ENCODE results near the gene DUSP1. TPM values are rescaled to one million over a fixed set of nuclear protein-coding genes. Genes with fewer than 3 reads are reported as not detected.
"Not testable (repeated sequence)": the region's sequence is repeated elsewhere in the genome, so short reads cannot be mapped to it uniquely, and the experiment has no call there.

DUSP1 gene
- total RNA-seq, 1 experiment from 2014 or later, result 522 TPM

DNA sequence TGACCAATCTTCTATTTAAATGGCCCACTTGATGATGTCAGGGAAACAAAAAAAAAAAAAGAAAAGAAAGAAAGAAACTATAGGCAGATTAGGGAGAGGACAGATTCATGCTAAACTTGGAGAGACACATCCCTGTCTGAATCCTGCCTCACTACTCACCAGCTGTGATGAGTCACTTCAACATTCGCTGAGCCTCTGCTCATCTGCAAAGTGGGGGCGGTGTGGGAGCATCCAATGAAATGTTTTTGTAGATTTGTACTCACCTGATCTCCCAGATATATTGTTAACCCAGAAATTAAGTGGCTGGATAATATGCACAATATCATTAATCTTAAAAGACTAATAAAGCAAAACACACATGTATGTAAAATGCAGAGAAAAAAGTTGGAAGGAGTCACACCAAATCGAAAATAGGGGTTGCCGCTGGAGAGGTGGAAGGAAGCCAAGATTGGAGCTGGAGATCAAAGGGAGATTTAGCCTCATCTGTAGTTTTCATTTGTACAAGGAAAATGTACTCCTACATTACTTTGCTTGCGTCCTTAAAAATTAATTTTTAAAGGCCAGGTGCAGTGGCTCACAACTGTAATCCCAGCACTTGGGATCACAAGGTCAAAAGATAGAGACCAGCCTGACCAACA lies 46.0 kb upstream of the DUSP1 start:
- intact Hi-C loops (cut with micrococcal nuclease), result no loop called here
- CTCF ChIA-PET, result no interaction called here
- no TSS peak for BruUV-seq (replicated peaks)

GRCh38 chr5:172815631-172816030 lies 44.6 kb upstream of the DUSP1 start:
- intact Hi-C loops (cut with micrococcal nuclease), result no loop called here
- Histone ChIP-seq H3K79me2 (ENCODE audit: low read length) (no peaks in the 10 kb centered on the region), H3K27me3 (ENCODE audit: low read length) (no peaks in the 10 kb centered on the region), H3K9ac (ENCODE audit: low read length) (no peak overlapping the region), H3K4me3 (ENCODE audit: low read length) (no peak overlapping the region), H2AFZ (ENCODE audit: low read length) (no peak overlapping the region), H3K9me2 (replicated peaks; ENCODE audit: low read length) (no peaks in the 10 kb centered on the region), H3K27ac (ENCODE audit: low read length) (no peak overlapping the region), H3K9me3 (ENCODE audit: low read length) (no peaks in the 10 kb centered on the region), H3F3A (ENCODE audit: low read length, unreplicated experiment) (no peaks in the 10 kb centered on the region), H3K36me3 (ENCODE audit: low read depth, low read length) (no peaks in the 10 kb centered on the region), H4K20me1 (ENCODE audit: low read length) (no peaks in the 10 kb centered on the region), H3K4me2 (ENCODE audit: low read length) (no peak overlapping the region), H3K4me1 (ENCODE audit: insufficient read depth, low read length) (peaks cover 23% of the 10 kb centered on the region)
- ATAC-seq, result no peak
- TF ChIP-seq EZH2 (IDR thresholded peaks at IDR 0.05; ENCODE audit: low read length, unreplicated experiment) (no peak), EZH2phosphoT487 (IDR thresholded peaks at IDR 0.05; ENCODE audit: borderline replicate concordance, low read length) (no peak), CTCF (conservative IDR thresholded peaks at IDR 0.05; ENCODE audit: low read depth, low read length) (no peak)
- BruUV-seq (replicated peaks), result no TSS peak
- POLR2A ChIA-PET (ENCODE audit: unreplicated experiment), result no interaction called here
- DNase-seq, result no peak
- CTCF ChIA-PET, result no interaction called here

More for the DNA sequence above, 46.0 kb upstream of the DUSP1 start:
- POLR2A ChIA-PET (ENCODE audit: unreplicated experiment), result no interaction called here
- H3K4me1 ChIP-seq (ENCODE audit: insufficient read depth, low read length), result peaks cover 24% of the 10 kb centered on the region
- no peak overlapping the region for H3K4me3 ChIP-seq (ENCODE audit: low read length)
- peak overlapping the region; percentile 19; the same call in 1 of the 2 replicates for H3K27ac ChIP-seq (ENCODE audit: low read length)
- peak; percentile 64 for ATAC-seq
- peak; percentile 59 for DNase-seq
- no peak overlapping the region for H3K9ac ChIP-seq (ENCODE audit: low read length)
- TF ChIP-seq EZH2 (IDR thresholded peaks at IDR 0.05; ENCODE audit: low read length, unreplicated experiment) (no peak), CTCF (conservative IDR thresholded peaks at IDR 0.05; ENCODE audit: low read depth, low read length) (no peak), EZH2phosphoT487 (IDR thresholded peaks at IDR 0.05; ENCODE audit: borderline replicate concordance, low read length) (no peak)
- no peaks in the 10 kb centered on the region for H3K9me2 ChIP-seq (replicated peaks; ENCODE audit: low read length)
- no peaks in the 10 kb centered on the region for H3K79me2 ChIP-seq (ENCODE audit: low read length)
- no peaks in the 10 kb centered on the region for H3F3A ChIP-seq (ENCODE audit: low read length, unreplicated experiment)
- H2AFZ ChIP-seq (ENCODE audit: low read length), result no peak overlapping the region
- H3K9me3 ChIP-seq (ENCODE audit: low read length), result no peaks in the 10 kb centered on the region
- H3K4me2 ChIP-seq (ENCODE audit: low read length), result 0 out of 2 replicates have a peak overlapping the region, but pooled peaks have one; percentile 2
- no peaks in the 10 kb centered on the region for H3K36me3 ChIP-seq (ENCODE audit: low read depth, low read length)
- H4K20me1 ChIP-seq (ENCODE audit: low read length), result no peaks in the 10 kb centered on the region
- no peaks in the 10 kb centered on the region for H3K27me3 ChIP-seq (ENCODE audit: low read length)

DNA sequence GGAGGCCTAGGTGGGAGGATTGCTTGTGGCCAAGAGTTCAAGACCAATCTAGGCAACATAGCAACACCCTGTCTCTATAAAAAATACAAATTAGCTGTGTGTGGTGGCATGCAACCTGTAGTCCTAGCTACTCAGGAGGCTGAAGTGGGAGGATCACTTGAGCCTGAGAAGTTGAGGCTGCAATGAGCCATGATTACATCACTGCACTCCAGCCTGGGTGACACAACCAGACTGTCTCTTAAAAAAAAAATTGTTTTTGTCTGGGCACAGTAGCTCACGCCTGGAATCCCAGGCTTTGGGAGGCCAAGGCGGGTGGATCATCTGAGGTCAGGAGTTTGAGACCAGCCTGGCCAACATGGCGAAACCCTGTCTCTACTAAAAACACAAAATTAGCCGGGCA lies 40.0 kb upstream of the DUSP1 start:
- H4K20me1 ChIP-seq (ENCODE audit: low read length); H3K9ac ChIP-seq (ENCODE audit: low read length); H2AFZ ChIP-seq (ENCODE audit: low read length); H3K36me3 ChIP-seq (ENCODE audit: low read depth, low read length); H3K79me2 ChIP-seq (ENCODE audit: low read length); H3K9me2 ChIP-seq (replicated peaks; ENCODE audit: low read length); H3K4me2 ChIP-seq (ENCODE audit: low read length); BruUV-seq (replicated peaks); H3F3A ChIP-seq (ENCODE audit: low read length, unreplicated experiment); H3K4me3 ChIP-seq (ENCODE audit: low read length); POLR2A ChIA-PET (ENCODE audit: unreplicated experiment); DNase-seq; H3K27me3 ChIP-seq (ENCODE audit: low read length); intact Hi-C loops (cut with micrococcal nuclease); H3K27ac ChIP-seq (ENCODE audit: low read length); CTCF ChIA-PET; ATAC-seq: not testable (repeated sequence)
- H3K4me1 ChIP-seq (ENCODE audit: insufficient read depth, low read length), result peaks cover 11% of the 10 kb centered on the region
- H3K9me3 ChIP-seq (ENCODE audit: low read length), result peaks cover 15% of the 10 kb centered on the region

All from PC-3 (cell line).